Measurements from ENCODE around the gene DTNB.
"Not testable (repeated sequence)": the region's sequence is repeated elsewhere in the genome, so short reads cannot be mapped to it uniquely, and the experiment has no call there.

DNA sequence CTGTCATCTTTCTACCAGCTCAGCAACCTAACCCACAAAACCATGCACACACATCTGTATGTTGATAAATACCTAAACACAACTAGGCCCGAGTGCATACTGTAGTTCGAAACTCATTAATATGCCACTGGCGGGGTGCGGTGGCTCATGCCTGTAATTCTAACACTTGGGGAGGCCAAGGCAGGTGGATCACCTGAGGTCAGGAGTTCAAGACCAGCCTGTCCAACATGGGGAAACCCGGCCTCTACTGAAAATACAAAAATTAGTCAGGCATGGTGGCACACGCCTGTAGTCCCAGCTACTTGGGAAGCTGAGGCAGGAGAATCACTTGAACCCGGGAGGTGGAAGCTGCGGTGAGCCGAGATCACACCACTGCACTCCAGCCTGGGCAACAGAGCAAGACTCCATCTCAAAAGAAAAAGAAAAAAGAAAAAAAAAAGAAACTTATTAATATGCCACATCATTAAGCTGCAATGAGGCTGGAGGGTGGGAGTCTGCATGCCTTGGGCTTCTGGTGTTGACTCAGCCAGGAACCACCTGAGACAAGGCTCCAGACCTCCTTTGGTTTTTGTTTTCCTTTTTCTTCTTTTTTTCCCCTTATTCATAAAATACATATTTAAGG lies 71.6 kb downstream of the DTNB start:
- not testable (repeated sequence) for TF ChIP-seq CTCF (IDR thresholded peaks at IDR 0.05; ENCODE audit: insufficient read depth, low read length, poor library complexity, severe bottlenecking); EZH2phosphoT487 (conservative IDR thresholded peaks at IDR 0.05; ENCODE audit: low read length)
